IPS-18c (cell line): ENCODE data around the gene SEPHS1.

Source experiments
- H3K4me3 ChIP-seq: 2 replicates; pipeline ENCODE4 v1.7.0; 2013; ENCODE audit warnings: low read depth, mild to moderate bottlenecking, low read length, moderate library complexity; ENCODE audit not compliant: insufficient read depth
- H3K9me3 ChIP-seq: one replicate; pipeline ENCODE4 v1.6.1; 2013; ENCODE audit warnings: mild to moderate bottlenecking, low read length, moderate library complexity; ENCODE audit not compliant: control insufficient read depth, insufficient read depth

The SEPHS1 gene

GRCh38 chr10:13372524-13372923 lies 24.4 kb upstream of the SEPHS1 start:
- H3K9me3 ChIP-seq, result no peaks in the 10 kb centered on the region
- H3K4me3 ChIP-seq, result no peak overlapping the region

GRCh38 chr10:13371897-13372470 lies 23.9 kb upstream of the SEPHS1 start:
- Histone ChIP-seq H3K4me3 (no peak overlapping the region), H3K9me3 (no peaks in the 10 kb centered on the region)

GRCh38 chr10:13366891-13367290 lies 18.8 kb upstream of the SEPHS1 start:
- Histone ChIP-seq H3K4me3 (no peak overlapping the region), H3K9me3 (no peaks in the 10 kb centered on the region)

GRCh38 chr10:13365831-13366230 lies 17.7 kb upstream of the SEPHS1 start:
- H3K9me3 ChIP-seq, result no peaks in the 10 kb centered on the region
- H3K4me3 ChIP-seq, result no peak overlapping the region

GRCh38 chr10:13365243-13365642 lies 17.1 kb upstream of the SEPHS1 start:
- Histone ChIP-seq H3K4me3 (no peak overlapping the region), H3K9me3 (no peaks in the 10 kb centered on the region)

GRCh38 chr10:13360587-13360986 lies 12.5 kb upstream of the SEPHS1 start:
- no peak overlapping the region for H3K4me3 ChIP-seq
- H3K9me3 ChIP-seq, result no peaks in the 10 kb centered on the region

- Histone ChIP-seq H3K9me3 (no peaks in the 10 kb centered on the region), H3K4me3 (no peak overlapping the region)
These were observed 8.3 kb upstream of the SEPHS1 start for GRCh38 chr10:13356392-13356791.

GRCh38 chr10:13354783-13355182 lies 6.7 kb upstream of the SEPHS1 start:
- H3K4me3 ChIP-seq, result no peak overlapping the region
- no peaks in the 10 kb centered on the region for H3K9me3 ChIP-seq

GRCh38 chr10:13352519-13352918 lies 4.4 kb upstream of the SEPHS1 start:
- Histone ChIP-seq H3K9me3 (no peaks in the 10 kb centered on the region), H3K4me3 (no peak overlapping the region)

- H3K4me3 ChIP-seq, result peak overlapping the region; percentile 28
- H3K9me3 ChIP-seq, result no peaks in the 10 kb centered on the region
These were observed 3.3 kb upstream of the SEPHS1 start for GRCh38 chr10:13351340-13351915.

- H3K4me3 ChIP-seq, result peak overlapping the region; percentile 79
These were observed 1.6 kb upstream of the SEPHS1 start for GRCh38 chr10:13349463-13350274.

GRCh38 chr10:13347500-13348156 lies 465 bp downstream of the SEPHS1 start:
- Histone ChIP-seq H3K9me3 (no peaks in the 10 kb centered on the region), H3K4me3 (peak overlapping the region; percentile 76)

More at GRCh38 chr10:13349463-13350274, 1.6 kb upstream of the SEPHS1 start:
- no peaks in the 10 kb centered on the region for H3K9me3 ChIP-seq

GRCh38 chr10:13347043-13347499 lies 1.0 kb downstream of the SEPHS1 start:
- H3K9me3 ChIP-seq, result no peaks in the 10 kb centered on the region
- H3K4me3 ChIP-seq, result peak overlapping the region; percentile 76

GRCh38 chr10:13346283-13347042 lies 1.6 kb downstream of the SEPHS1 start:
- Histone ChIP-seq H3K4me3 (peak overlapping the region; percentile 76), H3K9me3 (no peaks in the 10 kb centered on the region)

GRCh38 chr10:13340626-13341376 lies 7.3 kb downstream of the SEPHS1 start:
- H3K4me3 ChIP-seq, result no peak overlapping the region
- no peaks in the 10 kb centered on the region for H3K9me3 ChIP-seq

GRCh38 chr10:13340068-13340467 lies 8.0 kb downstream of the SEPHS1 start:
- Histone ChIP-seq H3K4me3 (no peak overlapping the region), H3K9me3 (no peaks in the 10 kb centered on the region)
